Measurements from ENCODE around the gene RBM10. TPM values are rescaled to one million over a fixed set of nuclear protein-coding genes. Genes with fewer than 3 reads are reported as not detected.
"Not testable (repeated sequence)": the region's sequence is repeated elsewhere in the genome, so short reads cannot be mapped to it uniquely, and the experiment has no call there.

Gene RBM10, protein sequence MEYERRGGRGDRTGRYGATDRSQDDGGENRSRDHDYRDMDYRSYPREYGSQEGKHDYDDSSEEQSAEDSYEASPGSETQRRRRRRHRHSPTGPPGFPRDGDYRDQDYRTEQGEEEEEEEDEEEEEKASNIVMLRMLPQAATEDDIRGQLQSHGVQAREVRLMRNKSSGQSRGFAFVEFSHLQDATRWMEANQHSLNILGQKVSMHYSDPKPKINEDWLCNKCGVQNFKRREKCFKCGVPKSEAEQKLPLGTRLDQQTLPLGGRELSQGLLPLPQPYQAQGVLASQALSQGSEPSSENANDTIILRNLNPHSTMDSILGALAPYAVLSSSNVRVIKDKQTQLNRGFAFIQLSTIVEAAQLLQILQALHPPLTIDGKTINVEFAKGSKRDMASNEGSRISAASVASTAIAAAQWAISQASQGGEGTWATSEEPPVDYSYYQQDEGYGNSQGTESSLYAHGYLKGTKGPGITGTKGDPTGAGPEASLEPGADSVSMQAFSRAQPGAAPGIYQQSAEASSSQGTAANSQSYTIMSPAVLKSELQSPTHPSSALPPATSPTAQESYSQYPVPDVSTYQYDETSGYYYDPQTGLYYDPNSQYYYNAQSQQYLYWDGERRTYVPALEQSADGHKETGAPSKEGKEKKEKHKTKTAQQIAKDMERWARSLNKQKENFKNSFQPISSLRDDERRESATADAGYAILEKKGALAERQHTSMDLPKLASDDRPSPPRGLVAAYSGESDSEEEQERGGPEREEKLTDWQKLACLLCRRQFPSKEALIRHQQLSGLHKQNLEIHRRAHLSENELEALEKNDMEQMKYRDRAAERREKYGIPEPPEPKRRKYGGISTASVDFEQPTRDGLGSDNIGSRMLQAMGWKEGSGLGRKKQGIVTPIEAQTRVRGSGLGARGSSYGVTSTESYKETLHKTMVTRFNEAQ
- 10 to 100 TPM; 74.5 to 74.8 TPM for total RNA-seq
- polyA plus RNA-seq = 37.8 TPM

DNA sequence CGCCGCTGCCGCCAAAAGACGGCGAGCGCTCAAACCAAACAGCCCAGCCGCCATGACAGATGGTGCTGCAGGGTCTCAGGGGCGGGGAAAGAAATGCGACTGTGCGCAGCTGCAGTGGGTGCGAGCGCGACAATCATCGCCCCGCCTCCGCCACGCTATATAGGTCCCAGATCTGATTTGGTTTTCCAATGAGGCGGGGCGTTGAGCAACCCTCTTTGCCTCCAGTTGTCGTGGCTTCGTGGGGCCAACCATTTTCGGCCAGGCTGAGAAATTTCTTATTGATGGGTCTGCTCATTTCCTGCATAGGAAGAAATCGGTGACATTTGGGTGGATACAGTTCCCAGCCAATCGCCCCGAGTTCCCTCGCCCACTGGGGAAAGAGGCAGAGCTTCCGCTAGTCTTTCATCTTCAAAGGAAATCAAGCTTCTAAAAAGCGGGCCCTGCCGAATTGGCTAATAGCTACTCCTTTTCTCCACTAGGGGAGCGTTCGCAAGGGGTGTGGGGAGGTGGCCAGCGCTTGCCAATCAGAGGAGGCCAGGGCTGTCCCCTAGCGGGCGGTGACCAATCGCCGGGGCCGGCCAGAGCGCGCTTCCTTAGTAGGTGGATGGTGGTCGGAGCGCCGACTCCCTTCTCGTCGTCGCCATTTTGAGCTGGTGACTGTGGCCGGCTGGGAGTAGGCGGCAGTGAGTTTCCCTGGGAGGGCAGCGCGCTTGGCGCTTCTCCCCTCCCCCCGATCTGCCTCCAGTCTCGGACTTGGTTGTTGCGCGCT is at the start of gene RBM10, which contains the start of gene NDUFB11:
Gene RBM10 (plus strand): TSS at position 596 of the 769 bp plus-strand sequence. CDS start 2,261 bp downstream, outside the sequence.
Gene NDUFB11 (minus strand): TSS at position 77 of the 769 bp plus-strand sequence. CDS start 23 bp downstream, at position 54.
- Mint-ChIP-seq H3K4me1 (peaks cover 27 to 48% (median 35%) of the 10 kb centered on the region in 3 donors), H3K36me3 (peaks cover 0 to 49% (median 5%) of the 10 kb centered on the region in 3 donors), H3K9me3 (no peaks in the 10 kb centered on the region), H3K27me3 (peaks cover 0 to 8% of the 10 kb centered on the region in 2 donors), H3K4me3 (peak within 1 kb of the TSS; percentile 93 to 99 (median 97)), H3K27ac (peak within 1 kb of the TSS; percentile 96 to 99 (median 97))
- POLR2A ChIA-PET = interaction anchor here (0.6 to 2.0 kb wide), 8 partner anchors 13 to 306 kb away, joined by 4 to 19 read pairs (median 6); partner anchors contain the start of genes CDK16 and USP11
- CTCF ChIA-PET = interaction anchor here (0.6 to 1.9 kb wide), 11 partner anchors 9 to 237 kb away, joined by 3 to 12 read pairs (median 3); no protein-coding TSS in a partner anchor
- Histone ChIP-seq H3K9me3 (ENCODE audit: low read length) (no peaks in the 10 kb centered on the region), H3K36me3 (ENCODE audit: insufficient read depth, low read length) (no peaks in the 10 kb centered on the region), H3K4me1 (ENCODE audit: insufficient read depth, low read length) (peaks cover 6% of the 10 kb centered on the region), H3K27ac (ENCODE audit: low read depth, low read length) (peak within 1 kb of the TSS; percentile 85), H3K4me3 (ENCODE audit: low read length) (peak within 1 kb of the TSS; percentile 75), H3K27me3 (ENCODE audit: insufficient read depth, low read length, poor library complexity, severe bottlenecking) (no peaks in the 10 kb centered on the region)
- peak; percentile 85 to 94 (median 89) for DNase-seq

DNA sequence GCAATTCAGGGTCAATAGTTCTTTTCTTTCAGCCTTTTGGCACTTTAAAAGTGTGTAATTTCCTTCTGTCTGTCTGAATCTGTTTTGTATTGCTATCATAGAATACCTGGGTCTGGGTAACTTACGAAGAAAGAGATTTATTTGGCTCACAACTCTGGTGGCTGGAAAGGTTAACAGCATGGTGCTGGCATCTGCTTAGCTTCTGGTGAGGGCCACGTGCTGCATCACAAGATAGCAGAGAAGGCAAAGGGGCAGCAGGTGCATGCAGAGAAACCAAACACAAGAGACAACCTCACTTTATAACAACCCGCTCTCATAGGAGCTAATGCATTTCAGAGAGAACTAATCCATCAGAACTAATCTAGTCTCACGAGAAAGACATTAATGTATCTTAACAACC is 48.0 kb upstream of the RBM10 start:
- no peak overlapping the region for H3K4me3 Mint-ChIP-seq
- no peak overlapping the region for H3K27ac Mint-ChIP-seq
- no peaks in the 10 kb centered on the region for H3K9me3 ChIP-seq (ENCODE audit: low read length)
- H3K27me3 ChIP-seq (ENCODE audit: insufficient read depth, low read length, poor library complexity, severe bottlenecking) = no peaks in the 10 kb centered on the region
- H3K36me3 Mint-ChIP-seq = no peaks in the 10 kb centered on the region
- no peaks in the 10 kb centered on the region for H3K36me3 ChIP-seq (ENCODE audit: insufficient read depth, low read length)
- ChIA-PET CTCF (no interaction called here), POLR2A (no interaction called here)
- no peak overlapping the region for H3K27ac ChIP-seq (ENCODE audit: low read depth, low read length)
- no peak overlapping the region for H3K4me3 ChIP-seq (ENCODE audit: low read length)
- no peaks in the 10 kb centered on the region for H3K4me1 ChIP-seq (ENCODE audit: insufficient read depth, low read length)
- H3K27me3 Mint-ChIP-seq = peaks cover 0 to 21% of the 10 kb centered on the region in 2 donors
- no peaks in the 10 kb centered on the region for H3K9me3 Mint-ChIP-seq
- H3K4me1 Mint-ChIP-seq = peaks cover 0 to 4% (median 0%) of the 10 kb centered on the region in 3 donors
- DNase-seq = no peak

DNA sequence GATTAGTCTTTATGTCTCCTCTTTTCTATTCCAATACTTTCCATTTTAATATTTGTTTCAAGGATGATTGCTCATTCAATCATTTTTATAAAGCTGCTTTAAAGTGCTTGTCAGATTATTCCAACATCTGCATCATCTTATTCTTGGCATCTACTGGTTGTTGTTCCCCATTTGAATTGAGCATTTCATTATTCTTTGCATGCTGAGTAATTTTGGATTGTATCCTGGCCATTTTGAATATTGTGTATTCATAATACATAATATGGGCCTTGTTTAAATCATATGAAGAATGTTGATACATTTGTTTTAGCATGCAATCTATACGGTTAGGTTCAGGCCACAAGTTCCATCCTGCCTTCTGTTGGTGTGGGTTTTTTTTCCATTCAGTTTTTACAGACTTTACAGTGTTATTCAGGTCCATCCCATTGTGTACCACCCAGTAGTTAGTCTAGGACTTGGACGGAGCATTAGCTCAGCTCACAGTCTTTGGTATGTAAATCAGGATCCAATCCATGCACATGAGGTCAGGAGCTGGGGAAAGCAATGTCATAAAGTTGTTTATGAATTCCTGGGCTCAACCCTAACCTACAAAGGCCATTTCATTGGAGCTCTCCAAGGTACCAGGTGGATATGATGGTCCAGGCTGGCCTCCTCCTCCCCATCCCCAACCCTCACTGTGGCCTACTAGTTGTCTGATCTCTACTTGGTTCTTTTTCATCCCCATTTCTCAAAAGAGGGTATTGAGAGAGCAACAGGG is 46.5 kb upstream of the RBM10 start:
- Histone ChIP-seq H3K9me3 (ENCODE audit: low read length) (no peaks in the 10 kb centered on the region), H3K4me1 (ENCODE audit: insufficient read depth, low read length) (no peaks in the 10 kb centered on the region), H3K4me3 (ENCODE audit: low read length) (no peak overlapping the region), H3K27me3 (ENCODE audit: insufficient read depth, low read length, poor library complexity, severe bottlenecking) (no peaks in the 10 kb centered on the region), H3K27ac (ENCODE audit: low read depth, low read length) (no peak overlapping the region), H3K36me3 (ENCODE audit: insufficient read depth, low read length) (no peaks in the 10 kb centered on the region)
- Mint-ChIP-seq H3K4me1 (no peaks in the 10 kb centered on the region), H3K27ac (no peak overlapping the region), H3K36me3 (no peaks in the 10 kb centered on the region), H3K4me3 (no peak overlapping the region), H3K27me3 (peaks cover 0 to 25% of the 10 kb centered on the region in 2 donors), H3K9me3 (no peaks in the 10 kb centered on the region)
- no peak for DNase-seq
- CTCF ChIA-PET = interaction anchor here (0.6 kb wide), 1 partner anchor 16 kb away, joined by 3 read pairs; no protein-coding TSS in a partner anchor
- POLR2A ChIA-PET = no interaction called here

DNA sequence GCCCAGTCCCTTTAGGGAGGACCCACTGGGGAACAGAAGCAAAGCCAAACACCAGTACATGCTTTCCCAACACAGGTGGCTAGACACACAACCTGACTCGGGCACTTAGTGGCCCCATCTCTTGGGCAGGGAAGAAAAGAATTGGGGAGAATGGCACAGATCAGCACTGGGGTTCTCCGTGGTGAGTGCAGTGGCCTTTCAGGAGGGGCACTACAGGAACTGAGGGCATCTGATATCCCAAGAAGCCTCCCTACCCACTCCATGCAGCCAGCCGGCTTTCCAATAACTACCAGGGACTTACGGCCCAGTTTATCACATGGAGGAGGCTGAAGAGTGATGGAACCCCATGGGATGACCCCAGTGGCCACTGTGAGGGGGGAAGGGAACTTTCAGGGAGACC is 43.8 kb upstream of the RBM10 start:
- no peak for DNase-seq
- no peaks in the 10 kb centered on the region for H3K9me3 Mint-ChIP-seq
- H3K36me3 ChIP-seq (ENCODE audit: insufficient read depth, low read length) = no peaks in the 10 kb centered on the region
- no peak overlapping the region for H3K4me3 Mint-ChIP-seq
- ChIA-PET POLR2A (no interaction called here), CTCF (no interaction called here)
- no peaks in the 10 kb centered on the region for H3K4me1 Mint-ChIP-seq
- H3K27me3 Mint-ChIP-seq = peaks cover 0 to 23% of the 10 kb centered on the region in 2 donors
- no peak overlapping the region for H3K27ac Mint-ChIP-seq
- no peaks in the 10 kb centered on the region for H3K27me3 ChIP-seq (ENCODE audit: insufficient read depth, low read length, poor library complexity, severe bottlenecking)
- H3K4me1 ChIP-seq (ENCODE audit: insufficient read depth, low read length) = no peaks in the 10 kb centered on the region
- no peak overlapping the region for H3K27ac ChIP-seq (ENCODE audit: low read depth, low read length)
- H3K9me3 ChIP-seq (ENCODE audit: low read length) = no peaks in the 10 kb centered on the region
- H3K36me3 Mint-ChIP-seq = no peaks in the 10 kb centered on the region
- H3K4me3 ChIP-seq (ENCODE audit: low read length) = no peak overlapping the region

DNA sequence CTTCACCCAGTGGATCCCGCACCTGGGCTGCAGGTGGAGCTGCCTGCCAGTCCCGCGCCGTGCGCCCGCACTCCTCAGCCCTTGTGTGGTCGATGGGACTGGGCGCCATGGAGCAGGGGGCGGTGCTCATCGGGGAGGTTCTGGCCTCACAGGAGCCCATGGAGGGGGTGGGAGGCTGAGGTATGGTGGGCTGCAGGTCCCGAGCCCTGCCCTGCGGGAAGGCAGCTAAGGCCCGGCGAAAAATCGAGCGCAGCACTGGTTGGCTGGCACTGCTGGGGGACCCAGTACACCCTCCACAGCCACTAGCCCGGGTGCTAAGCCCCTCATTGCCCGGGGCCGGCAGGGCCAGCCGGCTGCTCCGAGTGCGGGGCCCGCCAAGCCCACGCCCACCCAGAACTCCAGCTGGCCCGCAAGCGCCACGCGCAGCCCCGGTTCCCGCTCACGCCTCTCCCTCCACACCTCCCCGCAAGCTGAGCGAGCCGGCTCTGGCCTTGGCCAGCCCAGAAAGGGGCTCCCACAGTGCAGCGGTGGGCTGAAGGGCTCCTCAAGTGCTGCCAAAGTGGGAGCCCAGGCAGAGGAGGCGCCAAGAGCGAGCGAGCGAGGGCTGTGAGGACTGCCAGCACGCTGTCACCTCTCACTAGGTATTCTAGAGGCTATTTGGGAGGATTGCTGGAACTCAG is 33.9 kb upstream of the RBM10 start:
- H3K27me3 ChIP-seq (ENCODE audit: insufficient read depth, low read length, poor library complexity, severe bottlenecking); H3K9me3 Mint-ChIP-seq; H3K4me1 ChIP-seq (ENCODE audit: insufficient read depth, low read length); H3K4me3 Mint-ChIP-seq; H3K4me3 ChIP-seq (ENCODE audit: low read length); H3K4me1 Mint-ChIP-seq; POLR2A ChIA-PET; DNase-seq; H3K36me3 Mint-ChIP-seq; H3K27ac Mint-ChIP-seq; H3K36me3 ChIP-seq (ENCODE audit: insufficient read depth, low read length); H3K27me3 Mint-ChIP-seq; H3K27ac ChIP-seq (ENCODE audit: low read depth, low read length); CTCF ChIA-PET; H3K9me3 ChIP-seq (ENCODE audit: low read length): not testable (repeated sequence)

DNA sequence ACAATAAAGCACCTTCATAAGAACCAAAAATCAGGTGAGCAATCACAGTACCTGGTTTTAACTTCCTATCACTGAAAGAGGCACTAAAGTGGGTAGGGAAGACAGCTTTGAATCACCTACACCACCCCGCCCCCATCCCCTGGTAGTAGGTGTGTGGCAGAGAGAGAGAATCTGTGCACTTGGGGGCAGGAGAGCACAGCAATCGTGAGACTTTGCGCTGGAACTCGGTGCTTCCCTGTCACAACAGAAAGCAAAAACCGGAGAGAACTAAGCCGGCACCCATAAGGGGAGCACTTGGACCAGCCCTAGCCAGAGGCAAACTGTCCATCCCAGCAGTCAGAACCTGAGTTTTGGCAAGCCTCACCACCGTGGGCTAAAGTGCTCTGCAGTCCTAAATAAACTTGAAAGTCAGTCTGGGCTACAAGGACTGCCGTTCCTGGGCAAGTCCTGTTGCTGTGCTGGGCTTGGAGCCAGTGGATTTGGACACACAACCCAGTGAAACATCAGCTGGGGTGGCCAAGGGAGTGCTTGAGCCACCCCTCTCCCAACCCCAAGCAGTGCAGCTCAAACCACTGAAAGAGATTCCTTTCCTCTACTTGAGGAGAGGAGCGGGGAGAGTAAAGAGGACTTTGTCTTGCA is 32.6 kb upstream of the RBM10 start:
- Mint-ChIP-seq H3K4me3 (no peak overlapping the region), H3K4me1 (no peaks in the 10 kb centered on the region), H3K27me3 (peaks cover 0 to 1% of the 10 kb centered on the region in 2 donors), H3K27ac (no peak overlapping the region), H3K36me3 (no peaks in the 10 kb centered on the region), H3K9me3 (peaks cover 0 to 2% (median 0%) of the 10 kb centered on the region in 5 donors)
- Histone ChIP-seq H3K27ac (ENCODE audit: low read depth, low read length) (no peak overlapping the region), H3K9me3 (ENCODE audit: low read length) (no peaks in the 10 kb centered on the region), H3K36me3 (ENCODE audit: insufficient read depth, low read length) (no peaks in the 10 kb centered on the region), H3K4me3 (ENCODE audit: low read length) (no peak overlapping the region), H3K27me3 (ENCODE audit: insufficient read depth, low read length, poor library complexity, severe bottlenecking) (no peaks in the 10 kb centered on the region), H3K4me1 (ENCODE audit: insufficient read depth, low read length) (no peaks in the 10 kb centered on the region)
- POLR2A ChIA-PET = no interaction called here
- CTCF ChIA-PET = no interaction called here
- no peak for DNase-seq

All from CD8-positive, alpha-beta memory T cell (primary cell).